Activated CD4-positive, alpha-beta T cell treated with anti-CD3 and anti-CD28 coated beads for 48 hours (primary cell): ENCODE data around the gene TRAF5.
"Not testable (repeated sequence)": the region's sequence is repeated elsewhere in the genome, so short reads cannot be mapped to it uniquely, and the experiment has no call there.

Experiments
- DNase-seq: peaks from one replicate; pipeline ENCODE4 v3.0.0-alpha.2; 2020

The TRAF5 gene

GRCh38 chr1:211347077-211347844 is 20.6 kb downstream of the TRAF5 start:
- DNase-seq, result no peak

GRCh38 chr1:211348547-211348946 is 21.9 kb downstream of the TRAF5 start:
- DNase-seq, result no peak

- DNase-seq, result no peak
Measured at GRCh38 chr1:211349741-211350140, 23.1 kb downstream of the TRAF5 start.

GRCh38 chr1:211352055-211352454 is 25.4 kb downstream of the TRAF5 start:
- not testable (repeated sequence) for DNase-seq

- no peak for DNase-seq
Measured at GRCh38 chr1:211352465-211352864, 25.8 kb downstream of the TRAF5 start.

GRCh38 chr1:211352985-211353515 is 26.4 kb downstream of the TRAF5 start:
- DNase-seq, result peak; percentile 76

GRCh38 chr1:211353562-211354212 is 27.1 kb downstream of the TRAF5 start:
- no peak for DNase-seq

- DNase-seq, result no peak
Measured at GRCh38 chr1:211355873-211356272, 29.2 kb downstream of the TRAF5 start.

GRCh38 chr1:211356723-211357407 is 30.2 kb downstream of the TRAF5 start:
- DNase-seq, result no peak

- DNase-seq, result no peak
Measured at GRCh38 chr1:211358685-211359084, 32.1 kb downstream of the TRAF5 start.

GRCh38 chr1:211359876-211360275 is 33.2 kb downstream of the TRAF5 start:
- no peak for DNase-seq

- no peak for DNase-seq
Measured at GRCh38 chr1:211361202-211361601, 34.6 kb downstream of the TRAF5 start.

- DNase-seq, result no peak
Measured at GRCh38 chr1:211369640-211370039, 43.0 kb downstream of the TRAF5 start.

GRCh38 chr1:211370669-211371068 is 44.0 kb downstream of the TRAF5 start:
- DNase-seq, result no peak

GRCh38 chr1:211371406-211372105 is 44.9 kb downstream of the TRAF5 start:
- no peak for DNase-seq

- DNase-seq, result no peak
Measured at GRCh38 chr1:211372463-211372862, 45.8 kb downstream of the TRAF5 start.

- DNase-seq, result no peak
Measured at GRCh38 chr1:211375146-211375818, 48.6 kb downstream of the TRAF5 start.

GRCh38 chr1:211375949-211376348 is 49.3 kb downstream of the TRAF5 start:
- DNase-seq, result no peak

- DNase-seq, result no peak
Measured at GRCh38 chr1:211376807-211377470, 50.3 kb downstream of the TRAF5 start.

- no peak for DNase-seq
Measured at GRCh38 chr1:211377539-211378450, 51.2 kb downstream of the TRAF5 start.

- no peak for DNase-seq
Measured at GRCh38 chr1:211378844-211379243, 52.2 kb downstream of the TRAF5 start.
